DND-41 (cell line): ENCODE results near the gene CCR6.
"Not testable (repeated sequence)": the region's sequence is repeated elsewhere in the genome, so short reads cannot be mapped to it uniquely, and the experiment has no call there.

Experiments
- ATAC-seq: fragments of 200-7000 bp; cut with Tn5 transposase; 3 replicates; pipeline ENCODE4 v1.9.1; 2021; ENCODE audit warnings: low read depth; ENCODE audit not compliant: insufficient read depth
- DNase-seq: peaks from one replicate; pipeline ENCODE4 v3.0.0-alpha.2; 2020
- H2AFZ ChIP-seq: 2 replicates; pipeline ENCODE4 v1.6.0; 2012; ENCODE audit warnings: low read depth, low read length
- H3K27ac ChIP-seq: 2 replicates; pipeline ENCODE4 v1.5.1; 2012; ENCODE audit warnings: low read length, inconsistent platforms
- H3K27me3 ChIP-seq: fragments of 200-600 bp; sonication (generic); 2 replicates; pipeline ENCODE4 v1.6.0; 2012; ENCODE audit warnings: low read length, mild to moderate bottlenecking, inconsistent platforms; ENCODE audit not compliant: insufficient read depth, poor library complexity
- H3K36me3 ChIP-seq: 2 replicates; pipeline ENCODE4 v1.5.1; 2012; ENCODE audit warnings: low read length, inconsistent platforms; ENCODE audit not compliant: insufficient read depth
- H3K4me1 ChIP-seq: 2 replicates; pipeline ENCODE4 v1.5.1; 2012; ENCODE audit warnings: mild to moderate bottlenecking, low read length; ENCODE audit not compliant: insufficient read depth
- H3K4me2 ChIP-seq: 2 replicates; pipeline ENCODE4 v1.6.0; 2012; ENCODE audit warnings: mild to moderate bottlenecking, moderate library complexity, low read length, inconsistent platforms; ENCODE audit not compliant: insufficient read depth
- H3K4me3 ChIP-seq, 2 experiments: fragments of 200-600 bp in 1 of 2; shearing (Covaris generic) in 1 of 2; 2 replicates each; pipeline ENCODE4 v1.5.1; 2012 to 2016; ENCODE audit warnings: inconsistent platforms in 2 of 2, low read length in 2 of 2, mild to moderate bottlenecking in 2 of 2, low read depth in 1 of 2, moderate library complexity in 1 of 2
- H3K79me2 ChIP-seq: 2 replicates; pipeline ENCODE4 v1.6.0; 2012; ENCODE audit warnings: low read length, inconsistent platforms; ENCODE audit not compliant: insufficient read depth
- H3K9ac ChIP-seq: 2 replicates; pipeline ENCODE4 v1.6.0; 2012; ENCODE audit warnings: low read depth, mild to moderate bottlenecking, inconsistent platforms, low read length, moderate library complexity
- H3K9me3 ChIP-seq: 2 replicates; pipeline ENCODE4 v1.5.1; 2012; ENCODE audit warnings: low read length, moderate library complexity, mild to moderate bottlenecking, inconsistent platforms; ENCODE audit not compliant: insufficient read depth, severe bottlenecking
- H4K20me1 ChIP-seq: 2 replicates; pipeline ENCODE4 v1.6.0; 2012; ENCODE audit warnings: low read length; ENCODE audit not compliant: insufficient read depth
- EZH2 ChIP-seq: IDR thresholded peaks from 3 replicates; pipeline ENCODE4 v1.6.1; 2012; ENCODE audit warnings: borderline replicate concordance, low read depth, mild to moderate bottlenecking, moderate library complexity, low read length, inconsistent platforms; ENCODE audit not compliant: severe bottlenecking
- TF ChIP-seq, protein P1 (sequence below): IDR thresholded peaks from 2 replicates; pipeline ENCODE4 v1.5.1; 2012; ENCODE audit warnings: borderline replicate concordance, low read length, moderate library complexity, mild to moderate bottlenecking; ENCODE audit not compliant: poor library complexity, severe bottlenecking; ENCODE audit errors: extremely low read depth

The CCR6 gene

DNA sequence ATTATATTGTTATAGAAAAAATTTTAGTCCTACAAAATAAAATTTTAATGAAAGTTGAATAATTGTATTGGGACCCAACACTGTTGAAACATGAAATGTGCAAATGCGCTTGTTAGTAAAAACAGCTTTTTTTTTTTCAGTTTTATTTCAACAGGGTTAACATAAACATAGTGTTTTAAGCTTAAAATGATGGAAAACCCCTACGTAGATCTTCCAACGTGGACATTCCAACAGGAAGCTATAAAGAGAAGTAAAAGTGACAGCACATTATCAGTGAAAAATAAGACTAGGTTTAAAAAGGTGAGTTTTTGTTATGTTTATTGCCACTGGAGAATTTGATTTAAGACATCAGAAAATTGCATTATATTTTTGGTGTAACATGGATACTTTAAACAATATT, 41.4 kb downstream of the CCR6 start:
- DNase-seq (no peak), ATAC-seq (no peak)
- Histone ChIP-seq H3K4me2 (no peak overlapping the region), H3K79me2 (no peaks in the 10 kb centered on the region), H3K27me3 (peaks cover 8% of the 10 kb centered on the region), H3K27ac (no peak overlapping the region), H3K4me1 (no peaks in the 10 kb centered on the region), H3K36me3 (no peaks in the 10 kb centered on the region), H3K9ac (no peak overlapping the region), H3K9me3 (no peaks in the 10 kb centered on the region), H3K4me3 (no peak overlapping the region), H4K20me1 (no peaks in the 10 kb centered on the region), H2AFZ (no peak overlapping the region)
- TF ChIP-seq, protein P1, sequence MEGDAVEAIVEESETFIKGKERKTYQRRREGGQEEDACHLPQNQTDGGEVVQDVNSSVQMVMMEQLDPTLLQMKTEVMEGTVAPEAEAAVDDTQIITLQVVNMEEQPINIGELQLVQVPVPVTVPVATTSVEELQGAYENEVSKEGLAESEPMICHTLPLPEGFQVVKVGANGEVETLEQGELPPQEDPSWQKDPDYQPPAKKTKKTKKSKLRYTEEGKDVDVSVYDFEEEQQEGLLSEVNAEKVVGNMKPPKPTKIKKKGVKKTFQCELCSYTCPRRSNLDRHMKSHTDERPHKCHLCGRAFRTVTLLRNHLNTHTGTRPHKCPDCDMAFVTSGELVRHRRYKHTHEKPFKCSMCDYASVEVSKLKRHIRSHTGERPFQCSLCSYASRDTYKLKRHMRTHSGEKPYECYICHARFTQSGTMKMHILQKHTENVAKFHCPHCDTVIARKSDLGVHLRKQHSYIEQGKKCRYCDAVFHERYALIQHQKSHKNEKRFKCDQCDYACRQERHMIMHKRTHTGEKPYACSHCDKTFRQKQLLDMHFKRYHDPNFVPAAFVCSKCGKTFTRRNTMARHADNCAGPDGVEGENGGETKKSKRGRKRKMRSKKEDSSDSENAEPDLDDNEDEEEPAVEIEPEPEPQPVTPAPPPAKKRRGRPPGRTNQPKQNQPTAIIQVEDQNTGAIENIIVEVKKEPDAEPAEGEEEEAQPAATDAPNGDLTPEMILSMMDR, result no peak
- TF ChIP-seq EZH2, result no peak

DNA sequence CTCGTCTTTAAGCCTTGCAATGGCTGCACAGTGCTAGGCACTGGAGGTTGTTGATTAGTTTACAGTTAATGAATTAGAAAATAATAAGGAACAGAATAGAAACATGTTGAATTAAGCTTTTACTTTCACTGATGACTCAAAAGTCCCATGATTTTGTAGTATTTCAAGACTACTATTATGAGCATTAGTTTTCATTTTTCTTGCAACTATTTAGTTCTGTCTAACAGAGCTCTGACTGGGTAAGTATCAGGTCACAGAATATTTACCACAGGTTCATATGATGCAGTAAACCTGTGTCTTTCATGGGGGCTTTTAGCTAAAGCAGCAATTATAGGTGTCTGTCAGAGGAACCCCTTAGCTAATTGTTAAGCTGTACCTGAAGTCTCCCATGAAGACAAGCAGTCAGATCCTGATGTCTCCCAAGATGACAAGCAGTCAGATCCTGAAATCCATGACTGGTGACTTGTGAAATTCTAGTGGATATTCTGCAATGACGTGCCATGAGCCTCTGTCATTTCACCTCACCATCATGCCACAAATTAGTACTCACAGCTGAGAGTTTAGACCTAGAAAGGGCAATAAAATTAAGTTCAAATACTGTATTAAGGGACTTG, 43.1 kb downstream of the CCR6 start:
- Histone ChIP-seq H3K27me3 (peaks cover 8% of the 10 kb centered on the region), H3K4me3 (no peak overlapping the region), H3K9ac (no peak overlapping the region), H3K27ac (no peak overlapping the region), H3K4me1 (no peaks in the 10 kb centered on the region), H3K79me2 (no peaks in the 10 kb centered on the region), H2AFZ (no peak overlapping the region), H4K20me1 (no peaks in the 10 kb centered on the region), H3K9me3 (no peaks in the 10 kb centered on the region), H3K36me3 (no peaks in the 10 kb centered on the region), H3K4me2 (no peak overlapping the region)
- TF ChIP-seq EZH2, result no peak
- TF ChIP-seq, protein P1, result no peak
- DNase-seq (no peak), ATAC-seq (no peak)

DNA sequence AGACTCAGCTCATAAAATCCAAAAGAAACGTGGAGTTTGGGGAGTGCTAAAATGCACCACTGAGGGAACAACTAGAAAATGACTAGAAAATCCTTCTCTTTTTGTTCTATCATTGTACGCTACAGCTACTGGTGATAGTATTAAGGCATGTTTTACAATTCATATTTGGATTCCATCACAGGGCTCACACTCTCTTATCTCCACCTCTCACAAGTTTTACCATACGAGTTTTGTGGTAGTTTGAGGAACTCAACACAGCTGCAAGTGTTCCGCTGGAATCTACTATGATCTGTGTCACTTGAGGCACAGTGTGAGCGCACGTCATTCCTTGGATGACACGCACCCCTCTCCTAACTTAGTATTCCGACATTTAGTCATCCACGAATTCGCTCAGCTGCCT, 44.8 kb downstream of the CCR6 start:
- H3K27me3 ChIP-seq, H2AFZ ChIP-seq, H3K9me3 ChIP-seq, H4K20me1 ChIP-seq, H3K36me3 ChIP-seq, H3K9ac ChIP-seq, H3K4me3 ChIP-seq, H3K27ac ChIP-seq, DNase-seq, ATAC-seq, H3K79me2 ChIP-seq, H3K4me1 ChIP-seq, H3K4me2 ChIP-seq: not testable (repeated sequence)

DNA sequence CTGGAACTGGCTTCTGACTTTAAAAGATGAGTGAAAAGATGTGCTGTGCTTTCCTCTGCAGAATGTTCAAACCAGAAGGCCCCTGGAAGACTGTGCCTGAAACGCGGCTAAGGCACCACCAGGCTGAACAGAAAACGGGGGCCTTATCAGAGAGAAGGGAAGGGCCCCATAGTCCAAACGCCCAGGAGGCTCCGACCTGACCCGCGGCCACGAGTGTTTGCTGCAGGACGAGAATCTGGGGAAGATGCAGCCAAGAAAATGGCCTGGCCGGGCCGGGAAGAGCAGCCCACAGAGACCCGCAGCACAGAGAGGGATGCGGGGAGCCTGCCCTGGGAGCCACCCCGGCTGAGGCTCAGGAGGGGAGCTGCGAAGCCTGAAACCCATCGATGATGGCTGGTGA, 45.4 kb downstream of the CCR6 start:
- H3K79me2 ChIP-seq, H3K27me3 ChIP-seq, ATAC-seq, H3K27ac ChIP-seq, H3K4me1 ChIP-seq, H3K9me3 ChIP-seq, H3K4me3 ChIP-seq, DNase-seq, H2AFZ ChIP-seq, H4K20me1 ChIP-seq, H3K9ac ChIP-seq, H3K36me3 ChIP-seq, H3K4me2 ChIP-seq: not testable (repeated sequence)

DNA sequence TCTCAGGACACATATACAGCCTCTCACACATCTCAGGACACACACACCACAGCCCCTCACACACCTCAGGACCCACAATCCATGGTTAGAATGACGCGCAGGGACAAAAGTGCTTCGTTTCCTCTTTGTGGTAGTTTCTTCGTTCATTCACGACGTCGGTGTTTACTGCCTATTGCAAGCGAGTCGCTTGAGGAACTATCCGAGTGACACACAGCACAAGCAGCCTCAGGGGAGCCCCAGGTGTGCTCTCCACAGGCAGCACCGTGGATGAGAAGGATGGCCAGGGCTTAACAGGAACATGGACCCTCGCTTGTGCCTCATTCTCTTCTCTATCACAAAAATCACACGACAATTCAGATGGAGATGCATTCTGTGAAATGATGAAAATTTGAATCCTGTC, 47.0 kb downstream of the CCR6 start:
- H3K4me3 ChIP-seq, H3K79me2 ChIP-seq, H3K27me3 ChIP-seq, ATAC-seq, DNase-seq, H2AFZ ChIP-seq, H3K9me3 ChIP-seq, H3K4me2 ChIP-seq, H3K27ac ChIP-seq, H3K4me1 ChIP-seq, H3K9ac ChIP-seq, H3K36me3 ChIP-seq, H4K20me1 ChIP-seq: not testable (repeated sequence)

DNA sequence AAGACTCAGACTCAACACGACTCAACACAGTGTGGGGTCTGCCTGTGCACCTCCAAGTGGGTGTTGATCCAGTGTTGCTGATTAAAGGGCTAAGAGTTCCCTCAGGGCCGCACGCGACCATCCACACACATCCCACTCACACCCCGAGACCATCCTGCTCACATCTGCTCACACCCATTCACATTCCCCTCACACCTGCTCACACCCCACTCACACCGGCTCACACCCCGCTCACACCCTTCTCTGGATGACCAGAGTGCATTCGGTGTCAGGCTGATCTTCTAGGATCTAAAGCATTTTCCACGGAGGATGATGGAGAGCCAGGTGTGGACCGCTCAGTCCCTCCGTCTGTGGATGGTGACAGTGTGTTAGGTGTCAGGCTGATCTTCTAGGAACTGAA, 48.4 kb downstream of the CCR6 start:
- not testable (repeated sequence) for H3K4me2 ChIP-seq, H3K4me3 ChIP-seq, H4K20me1 ChIP-seq, H3K27me3 ChIP-seq, H3K9me3 ChIP-seq, H3K79me2 ChIP-seq, H3K36me3 ChIP-seq, DNase-seq, H3K27ac ChIP-seq, ATAC-seq, H2AFZ ChIP-seq, H3K9ac ChIP-seq, H3K4me1 ChIP-seq

DNA sequence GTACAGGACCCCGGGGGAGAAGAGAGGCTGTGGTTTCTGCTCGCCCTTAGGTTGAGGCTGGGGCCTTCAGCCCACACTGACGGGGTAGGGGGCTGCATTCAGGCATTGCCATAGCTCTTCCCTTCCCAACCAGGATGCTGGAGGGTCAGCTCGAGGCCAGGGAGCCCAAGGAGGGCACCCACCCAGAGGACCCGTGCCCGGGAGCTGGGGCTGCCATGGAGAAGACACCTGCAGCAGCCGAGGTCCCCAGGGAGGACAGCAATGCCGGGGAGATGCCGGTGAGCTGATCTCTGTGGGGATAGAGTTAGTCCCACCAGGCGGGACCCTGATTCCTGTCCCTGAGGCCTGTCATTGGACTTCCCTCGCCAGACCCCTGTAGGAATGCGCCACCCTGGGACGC, 49.1 kb downstream of the CCR6 start:
- not testable (repeated sequence) for H3K4me2 ChIP-seq, H3K79me2 ChIP-seq, DNase-seq, H3K27ac ChIP-seq, H3K4me1 ChIP-seq, H3K27me3 ChIP-seq, H3K9me3 ChIP-seq, H3K4me3 ChIP-seq, ATAC-seq, H3K9ac ChIP-seq, H4K20me1 ChIP-seq, H2AFZ ChIP-seq, H3K36me3 ChIP-seq
